Epithelial cell of proximal tubule (primary cell): ENCODE results near the gene ZFHX3. TPM values are rescaled to one million over a fixed set of nuclear protein-coding genes. Genes with fewer than 3 reads are reported as not detected.
A peak's percentile ranks its signal among the peaks of the same experiment; 100 is the strongest.

Experiments
- DNase-seq: peaks from one replicate; pipeline ENCODE4 v3.0.0-alpha.2; 2011; ENCODE audit warnings: low read depth
- H3K4me3 ChIP-seq: 2 replicates; pipeline ENCODE4 v1.5.1; 2011; ENCODE audit warnings: low read depth, mild to moderate bottlenecking, low read length
- total RNA-seq: library from RNA; depleted of rRNA; stranded (reverse); fragments of >200 nt; gene quantifications from 2 replicates; pipeline ENCODE4 v1.2.3, GENCODE V29; 2015
- TF ChIP-seq, protein P1 (sequence below): conservative IDR thresholded peaks from 2 replicates; pipeline ENCODE4 v1.5.1; 2012; ENCODE audit warnings: low read depth, mild to moderate bottlenecking, low read length

ZFHX3 gene
- total RNA-seq, 1 donor from 2014 or later: 9.6 TPM

DNA sequence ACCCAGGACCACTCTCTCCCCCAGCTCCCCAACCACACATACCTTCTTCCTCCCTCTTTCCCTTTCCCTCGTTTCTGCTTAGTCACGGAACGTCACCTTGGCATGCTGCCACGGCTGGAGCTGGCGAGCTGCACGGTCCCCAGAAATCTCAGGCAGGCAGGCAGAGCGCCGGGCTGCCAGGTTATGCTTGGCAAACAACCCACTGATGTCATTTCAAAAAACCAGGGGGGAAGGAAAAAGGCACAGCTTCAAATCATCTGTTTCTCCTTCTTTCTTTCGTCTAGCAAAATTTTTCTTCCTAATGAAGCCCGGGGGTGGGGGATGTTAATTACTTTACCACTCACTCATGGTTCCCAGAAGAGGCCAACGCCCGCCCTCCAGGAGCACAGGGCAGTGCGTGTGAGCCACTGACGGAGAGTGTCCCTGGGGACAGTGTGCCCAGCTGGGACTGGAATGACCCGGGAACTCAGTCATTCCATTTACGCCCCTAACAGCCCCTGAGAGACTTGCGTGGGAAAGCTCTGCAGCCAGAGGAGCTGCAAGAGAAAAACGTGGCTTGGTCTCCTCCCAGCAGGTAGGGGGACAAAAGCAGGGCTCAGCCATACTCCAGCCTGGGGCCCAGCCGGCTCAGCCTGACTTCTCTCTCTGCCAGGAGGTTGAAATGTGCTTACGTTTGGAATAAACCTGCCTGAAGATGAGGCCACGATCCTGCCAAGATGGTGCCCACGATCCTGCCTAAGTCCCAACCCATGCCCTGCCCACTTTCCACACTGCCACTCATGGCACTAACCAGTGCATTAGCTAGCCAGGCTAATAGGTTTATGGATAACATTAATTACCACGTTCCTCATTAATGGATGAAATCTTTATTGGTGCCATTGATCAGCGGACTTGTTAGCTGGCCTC lies 198.9 kb downstream of the ZFHX3 start:
- peak; percentile 59 for DNase-seq

GRCh38 chr16:72848028-72848400 lies 199.9 kb downstream of the ZFHX3 start:
- no peak for DNase-seq
- TF ChIP-seq, protein P1, sequence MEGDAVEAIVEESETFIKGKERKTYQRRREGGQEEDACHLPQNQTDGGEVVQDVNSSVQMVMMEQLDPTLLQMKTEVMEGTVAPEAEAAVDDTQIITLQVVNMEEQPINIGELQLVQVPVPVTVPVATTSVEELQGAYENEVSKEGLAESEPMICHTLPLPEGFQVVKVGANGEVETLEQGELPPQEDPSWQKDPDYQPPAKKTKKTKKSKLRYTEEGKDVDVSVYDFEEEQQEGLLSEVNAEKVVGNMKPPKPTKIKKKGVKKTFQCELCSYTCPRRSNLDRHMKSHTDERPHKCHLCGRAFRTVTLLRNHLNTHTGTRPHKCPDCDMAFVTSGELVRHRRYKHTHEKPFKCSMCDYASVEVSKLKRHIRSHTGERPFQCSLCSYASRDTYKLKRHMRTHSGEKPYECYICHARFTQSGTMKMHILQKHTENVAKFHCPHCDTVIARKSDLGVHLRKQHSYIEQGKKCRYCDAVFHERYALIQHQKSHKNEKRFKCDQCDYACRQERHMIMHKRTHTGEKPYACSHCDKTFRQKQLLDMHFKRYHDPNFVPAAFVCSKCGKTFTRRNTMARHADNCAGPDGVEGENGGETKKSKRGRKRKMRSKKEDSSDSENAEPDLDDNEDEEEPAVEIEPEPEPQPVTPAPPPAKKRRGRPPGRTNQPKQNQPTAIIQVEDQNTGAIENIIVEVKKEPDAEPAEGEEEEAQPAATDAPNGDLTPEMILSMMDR: peak; percentile 29
- peak overlapping the region; percentile 40 for H3K4me3 ChIP-seq

More for the DNA sequence above, 198.9 kb downstream of the ZFHX3 start:
- peak overlapping the region; percentile 40 for H3K4me3 ChIP-seq
- TF ChIP-seq, protein P1: no peak

DNA sequence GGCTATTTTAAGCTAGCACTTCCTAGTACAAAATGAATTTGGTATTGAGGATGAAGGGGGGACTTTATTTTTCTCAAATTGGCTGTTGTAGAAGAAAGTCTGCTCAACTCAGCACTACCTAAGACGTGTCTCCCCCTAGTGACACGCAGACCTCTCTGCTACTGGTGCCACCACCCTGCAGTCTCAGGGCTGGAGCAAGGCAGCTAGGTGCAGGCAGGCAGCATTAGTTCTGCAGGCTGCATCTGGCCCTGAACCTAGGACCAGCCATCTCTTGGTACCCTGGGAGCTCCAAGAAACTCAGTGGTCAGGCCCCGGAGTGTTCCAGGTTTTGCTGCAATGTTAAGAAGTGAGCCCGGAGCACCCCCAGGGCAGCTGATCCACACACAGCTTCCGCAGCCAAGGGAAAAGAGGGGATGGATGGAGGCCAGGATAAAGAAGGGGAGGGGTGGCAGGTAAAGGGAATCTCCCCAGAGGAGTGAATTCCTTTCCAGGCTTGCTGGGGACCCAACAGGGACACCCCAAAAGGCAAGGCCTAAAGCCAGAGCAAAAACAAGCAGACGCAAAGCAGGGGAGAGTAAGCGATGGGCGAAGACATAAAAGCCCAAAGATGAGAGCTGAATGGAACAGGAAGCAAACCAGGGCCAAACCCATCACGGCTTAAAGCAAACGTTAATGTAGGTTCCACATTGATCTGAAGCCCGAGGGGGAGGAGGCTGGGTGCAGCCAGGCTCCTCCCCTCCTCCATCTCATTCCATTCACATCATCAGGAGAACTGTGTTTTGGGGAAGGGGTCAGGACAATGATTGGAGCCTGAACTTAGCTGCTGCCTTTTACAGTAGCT lies 200.5 kb downstream of the ZFHX3 start:
- no peak overlapping the region for H3K4me3 ChIP-seq
- DNase-seq: no peak
- TF ChIP-seq, protein P1: peak; percentile 65

- no peak for DNase-seq
- no peak overlapping the region for H3K4me3 ChIP-seq
- TF ChIP-seq, protein P1: no peak
These were observed 201.3 kb downstream of the ZFHX3 start for GRCh38 chr16:72846594-72846993.

DNA sequence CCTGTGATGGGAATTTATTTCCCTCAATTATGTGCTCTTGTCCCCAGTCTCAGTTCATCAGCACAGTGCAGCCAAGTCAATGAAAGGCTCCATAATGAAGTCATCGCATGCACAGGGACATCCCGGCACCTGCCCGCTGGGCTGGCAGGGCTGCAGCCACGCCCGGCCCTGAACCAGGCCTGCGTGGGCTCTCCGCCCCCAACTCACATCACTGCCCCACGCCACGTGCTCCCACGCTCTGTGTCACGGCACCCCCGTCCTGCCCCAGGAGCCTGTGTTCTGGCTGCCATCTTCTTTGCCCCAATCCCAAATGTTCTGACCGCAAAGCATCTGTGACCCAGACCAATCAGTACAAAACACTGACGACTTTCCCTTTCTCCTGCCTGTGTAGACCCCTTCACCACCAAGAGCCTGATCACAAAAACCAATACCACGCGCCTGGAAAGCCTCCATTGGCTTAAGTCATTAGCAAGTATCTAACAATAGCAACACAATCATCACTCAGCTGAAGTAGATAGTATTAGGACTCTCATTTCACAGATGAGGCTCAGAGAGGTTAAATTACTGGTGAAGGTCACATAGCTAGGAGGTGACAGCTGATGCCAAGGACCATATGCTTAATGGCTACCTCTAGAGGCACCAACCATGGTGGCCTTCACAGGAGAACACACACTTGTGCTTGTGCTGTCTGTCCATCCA lies 202.5 kb downstream of the ZFHX3 start:
- TF ChIP-seq, protein P1: no peak
- no peak for DNase-seq
- no peak overlapping the region for H3K4me3 ChIP-seq

GRCh38 chr16:72844225-72844920 lies 203.6 kb downstream of the ZFHX3 start:
- TF ChIP-seq, protein P1: no peak
- H3K4me3 ChIP-seq: no peak overlapping the region
- DNase-seq: no peak
